A673 (cell line): ENCODE measurements around the gene CEP131.

Experiments used
- EZH2 ChIP-seq: fragments of 200-600 bp; sonication (generic); IDR thresholded peaks from 2 replicates; pipeline ENCODE4 v1.6.1; 2017; ENCODE audit warnings: borderline replicate concordance, low read depth, mild to moderate bottlenecking, mixed read lengths, antibody characterized with exemption, low read length; ENCODE audit not compliant: poor library complexity, severe bottlenecking
- TF ChIP-seq, protein P1 (sequence below): fragments of 300-800, 200-600 bp; sonication (generic); conservative IDR thresholded peaks from 2 replicates; pipeline ENCODE4 v1.5.1; 2017; ENCODE audit warnings: low read depth, mild to moderate bottlenecking, antibody characterized with exemption, low read length, moderate library complexity, mixed read lengths

DNA sequence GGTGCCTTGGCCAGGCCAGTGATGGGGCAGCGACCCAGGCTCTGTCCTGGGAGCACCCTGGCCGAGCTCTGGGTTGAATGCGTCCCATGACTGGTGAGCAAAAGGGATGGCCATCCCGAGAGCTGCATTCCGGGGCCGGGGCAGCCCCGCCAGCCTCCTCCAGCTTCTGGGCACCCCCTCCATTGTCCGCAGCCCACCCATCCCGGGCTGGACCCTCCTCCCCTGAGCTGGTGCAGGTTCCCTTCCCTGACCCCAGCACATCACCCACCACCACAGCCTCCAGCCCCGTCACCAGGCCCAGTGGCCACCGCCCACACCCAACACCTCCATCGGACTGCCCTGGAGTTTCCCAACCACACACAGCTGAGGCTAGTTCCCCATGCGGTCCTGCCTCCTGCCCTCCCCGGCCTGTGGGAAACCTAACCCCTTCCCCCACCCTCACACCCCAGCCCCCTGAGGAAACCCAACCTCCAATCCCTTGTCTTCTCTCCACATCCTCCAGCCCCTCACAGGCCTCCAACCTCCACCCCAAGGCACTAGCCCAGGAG, 73.7 kb downstream of the CEP131 start:
- TF ChIP-seq, protein P1, sequence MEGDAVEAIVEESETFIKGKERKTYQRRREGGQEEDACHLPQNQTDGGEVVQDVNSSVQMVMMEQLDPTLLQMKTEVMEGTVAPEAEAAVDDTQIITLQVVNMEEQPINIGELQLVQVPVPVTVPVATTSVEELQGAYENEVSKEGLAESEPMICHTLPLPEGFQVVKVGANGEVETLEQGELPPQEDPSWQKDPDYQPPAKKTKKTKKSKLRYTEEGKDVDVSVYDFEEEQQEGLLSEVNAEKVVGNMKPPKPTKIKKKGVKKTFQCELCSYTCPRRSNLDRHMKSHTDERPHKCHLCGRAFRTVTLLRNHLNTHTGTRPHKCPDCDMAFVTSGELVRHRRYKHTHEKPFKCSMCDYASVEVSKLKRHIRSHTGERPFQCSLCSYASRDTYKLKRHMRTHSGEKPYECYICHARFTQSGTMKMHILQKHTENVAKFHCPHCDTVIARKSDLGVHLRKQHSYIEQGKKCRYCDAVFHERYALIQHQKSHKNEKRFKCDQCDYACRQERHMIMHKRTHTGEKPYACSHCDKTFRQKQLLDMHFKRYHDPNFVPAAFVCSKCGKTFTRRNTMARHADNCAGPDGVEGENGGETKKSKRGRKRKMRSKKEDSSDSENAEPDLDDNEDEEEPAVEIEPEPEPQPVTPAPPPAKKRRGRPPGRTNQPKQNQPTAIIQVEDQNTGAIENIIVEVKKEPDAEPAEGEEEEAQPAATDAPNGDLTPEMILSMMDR = no peak
- TF ChIP-seq EZH2 = no peak
